ENCODE results near the gene E2F8. TPM values are rescaled to one million over a fixed set of nuclear protein-coding genes. Genes with fewer than 3 reads are reported as not detected.

Gene E2F8
- total RNA-seq, 1 experiment from 2014 or later = 18.4 TPM

- no peak overlapping the region for H3K9ac ChIP-seq (ENCODE audit: low read length)
- CTCF ChIA-PET = no interaction called here
- H3K4me1 ChIP-seq (ENCODE audit: control insufficient read depth in 1 of 2, insufficient read depth in 2 of 2, low read length in 2 of 2) = no peaks in the 10 kb centered on the region
- DNase-seq (ENCODE audit: low read depth, low spot score) (no peak), ATAC-seq (no peak)
- RAD21 ChIA-PET (ENCODE audit: low non-redundant PET in 1 of 2, low total read pairs in 2 of 2, uncharacterized antibody in 2 of 2, unreplicated experiment in 2 of 2) = no interaction called here
- POLR2A ChIA-PET = no interaction called here
- intact Hi-C loops (cut with micrococcal nuclease) = no loop called here
- H3K36me3 ChIP-seq (ENCODE audit: control insufficient read depth in 1 of 2, insufficient read depth in 2 of 2, low read length in 2 of 2) = no peaks in the 10 kb centered on the region
- H3K9me2 ChIP-seq (ENCODE audit: insufficient read depth) = no peaks in the 10 kb centered on the region
- H4K20me1 ChIP-seq (ENCODE audit: insufficient read depth) = no peaks in the 10 kb centered on the region
- H3K4me3 ChIP-seq (replicated peaks in 1 of 2; ENCODE audit: low read depth in 1 of 2, low read length in 2 of 2) = no peak overlapping the region
- H2AFZ ChIP-seq (ENCODE audit: low read depth, low read length, poor library complexity, severe bottlenecking) = no peak overlapping the region
- BruUV-seq (replicated peaks) = no TSS peak
- H3K27me3 ChIP-seq (ENCODE audit: insufficient read depth, low read length) = peaks cover 10% of the 10 kb centered on the region
- no peaks in the 10 kb centered on the region for H3K79me2 ChIP-seq (ENCODE audit: insufficient read depth, low read length)
- TF ChIP-seq CTCF (IDR thresholded peaks at IDR 0.05 in 2 of 3, conservative IDR thresholded peaks at IDR 0.05 in 1 of 3; ENCODE audit: borderline replicate concordance in 1 of 3, insufficient read depth in 1 of 3, low read depth in 2 of 3, low read length in 2 of 3) = no peak
- no peak for TF ChIP-seq ZBTB33 (IDR thresholded peaks at IDR 0.05; ENCODE audit: extremely low read depth, insufficient replicate concordance, low read length)
- TF ChIP-seq CEBPB (IDR thresholded peaks at IDR 0.05; ENCODE audit: low read depth) = no peak
- TF ChIP-seq POLR2AphosphoS5 (IDR thresholded peaks at IDR 0.05; ENCODE audit: low read depth, low read length) = no peak
- H3K4me2 ChIP-seq (ENCODE audit: low read length) = no peak overlapping the region
- H3K27ac ChIP-seq (ENCODE audit: low read depth, low read length) = no peak overlapping the region
- H3K9me3 ChIP-seq (ENCODE audit: control insufficient read depth in 1 of 2, insufficient read depth in 1 of 2, low read depth in 1 of 2, low read length in 2 of 2) = no peaks in the 10 kb centered on the region
Measured at GRCh38 chr11:19216709-19217374, 23.9 kb downstream of the E2F8 start.

Measured in HCT116 (cell line).